Caco-2 (cell line): Measurements from ENCODE around the gene GNAO1. TPM values are rescaled to one million over a fixed set of nuclear protein-coding genes. Genes with fewer than 3 reads are reported as not detected.

Experiments used
- BruUV-seq: library from RNA; stranded (reverse); fragments of 400-500 nt; replicated peaks from 2 replicates; lab custom pipeline; 2021; lab: Mats Ljungman, UMichigan
- CTCF ChIA-PET: fragments of 300-600 bp; sonication (Branson Sonifier 250); formaldehyde crosslinking; loops from one replicate; lab custom pipeline; 2022; ENCODE audit warnings: antibody characterized with exemption; lab: Charles Lee
- POLR2A ChIA-PET: fragments of 300-600 bp; sonication (Branson Sonifier 250); formaldehyde crosslinking; loops from one replicate; lab custom pipeline; 2022; ENCODE audit warnings: antibody characterized with exemption; lab: Charles Lee
- DNase-seq, 2 experiments: peaks; one replicate each; pipeline versions ENCODE4 v3.0.0 to v3.0.0-alpha.2; 2020 to 2022
- H3K27me3 ChIP-seq: replicated peaks from 2 replicates; pipeline ENCODE4 v1.6.0; 2011; ENCODE audit warnings: low read length; ENCODE audit not compliant: control insufficient read depth, insufficient read depth
- H3K36me3 ChIP-seq: 2 replicates; pipeline ENCODE4 v1.5.1; 2011; ENCODE audit warnings: low read length; ENCODE audit not compliant: control insufficient read depth, insufficient read depth
- H3K4me1 ChIP-seq: fragments of 250-450 bp; sonication (Bioruptor Pico); 2 replicates; pipeline ENCODE4 v1.5.1; 2020; ENCODE audit warnings: mild to moderate bottlenecking
- H3K4me3 ChIP-seq: 2 replicates; pipeline ENCODE4 v1.5.1; 2011; ENCODE audit warnings: low read depth, mild to moderate bottlenecking, control low read depth, low read length
- H3K9me3 ChIP-seq: fragments of 250-450 bp; sonication (Bioruptor Pico); 2 replicates; pipeline ENCODE4 v1.5.1; 2020; ENCODE audit warnings: mild to moderate bottlenecking, moderate library complexity
- H3K27ac Mint-ChIP-seq: one replicate; pipeline ENCODE4 v1.8.0; 2022; ENCODE audit warnings: mixed read lengths; ENCODE audit not compliant: unreplicated experiment
- H3K27me3 Mint-ChIP-seq: one replicate; pipeline ENCODE4 v1.8.0; 2022; ENCODE audit warnings: mixed read lengths; ENCODE audit not compliant: insufficient read depth, unreplicated experiment
- H3K36me3 Mint-ChIP-seq: one replicate; pipeline ENCODE4 v1.8.0; 2022; ENCODE audit warnings: mild to moderate bottlenecking, mixed read lengths; ENCODE audit not compliant: insufficient read depth, unreplicated experiment
- H3K4me1 Mint-ChIP-seq: one replicate; pipeline ENCODE4 v1.8.0; 2022; ENCODE audit warnings: low read depth, mixed read lengths; ENCODE audit not compliant: unreplicated experiment
- H3K4me3 Mint-ChIP-seq: one replicate; pipeline ENCODE4 v1.8.0; 2022; ENCODE audit warnings: mild to moderate bottlenecking, moderate library complexity, mixed read lengths; ENCODE audit not compliant: unreplicated experiment
- H3K9me3 Mint-ChIP-seq: one replicate; pipeline ENCODE4 v1.8.0; 2022; ENCODE audit warnings: mixed read lengths; ENCODE audit not compliant: unreplicated experiment
- CTCF ChIP-seq, 2 experiments: fragments of 200-600 bp in 1 of 2; IDR thresholded peaks; 1 replicate in 1 of 2; 2 replicates in 1 of 2; pipeline versions ENCODE4 v1.5.1 to v1.8.0; 2011 to 2022; ENCODE audit warnings: antibody characterized with exemption in 1 of 2, control low read depth in 1 of 2, inconsistent platforms in 1 of 2, low read depth in 1 of 2, low read length in 1 of 2, mild to moderate bottlenecking in 1 of 2, moderate library complexity in 1 of 2; ENCODE audit not compliant: insufficient read depth in 1 of 2, severe bottlenecking in 1 of 2, unreplicated experiment in 1 of 2
- intact Hi-C: fragments of 100-400 bp; cut with micrococcal nuclease; formaldehyde crosslinking; loops from one replicate; pipeline ENCODE4 v1.10.0; 2022; ENCODE audit not compliant: unreplicated experiment
- total RNA-seq: library from RNA; stranded (reverse); gene quantifications from 2 replicates; pipeline ENCODE4 v1.2.3, GENCODE V29; 2022

The GNAO1 gene
- total RNA-seq, 1 experiment from 2014 or later: 3.2 TPM

GRCh38 chr16:56268799-56269198 is 77.5 kb downstream of the GNAO1 start:
- ChIA-PET CTCF (interaction anchor here (1.0 kb wide), 1 partner anchor 12 kb away, joined by 4 read pairs; no protein-coding TSS in a partner anchor), POLR2A (no interaction called here)
- peak overlapping the region; percentile 15 for H3K27ac Mint-ChIP-seq
- no peak for DNase-seq
- no peaks in the 10 kb centered on the region for H3K27me3 ChIP-seq
- peaks cover 19% of the 10 kb centered on the region for H3K4me1 Mint-ChIP-seq
- no peaks in the 10 kb centered on the region for H3K36me3 ChIP-seq
- H3K27me3 Mint-ChIP-seq: no peaks in the 10 kb centered on the region
- H3K9me3 Mint-ChIP-seq: peaks cover 9% of the 10 kb centered on the region
- no peak for TF ChIP-seq CTCF (IDR thresholded peaks at IDR 0.05; ENCODE audit: insufficient read depth in 1 of 2, low read depth in 1 of 2, low read length in 1 of 2, severe bottlenecking in 1 of 2, unreplicated experiment in 1 of 2)
- H3K36me3 Mint-ChIP-seq: no peaks in the 10 kb centered on the region
- H3K4me3 Mint-ChIP-seq: no peak overlapping the region
- BruUV-seq: no TSS peak
- intact Hi-C loops: no loop called here
- peaks cover 3% of the 10 kb centered on the region; the same call in 1 of the 2 replicates for H3K9me3 ChIP-seq
- peaks cover 19% of the 10 kb centered on the region for H3K4me1 ChIP-seq
- no peak overlapping the region for H3K4me3 ChIP-seq

GRCh38 chr16:56269281-56269680 is 78.0 kb downstream of the GNAO1 start:
- intact Hi-C loops: no loop called here
- H3K9me3 Mint-ChIP-seq: peaks cover 14% of the 10 kb centered on the region
- POLR2A ChIA-PET: no interaction called here
- H3K36me3 ChIP-seq: no peaks in the 10 kb centered on the region
- no peak overlapping the region for H3K4me3 ChIP-seq
- no TSS peak for BruUV-seq
- TF ChIP-seq CTCF (IDR thresholded peaks at IDR 0.05; ENCODE audit: insufficient read depth in 1 of 2, low read depth in 1 of 2, low read length in 1 of 2, severe bottlenecking in 1 of 2, unreplicated experiment in 1 of 2): no peak
- peaks cover 6% of the 10 kb centered on the region; the same call in 1 of the 2 replicates for H3K9me3 ChIP-seq
- CTCF ChIA-PET: interaction anchor here (1.0 to 1.4 kb wide), 2 partner anchors 12 to 49 kb away, joined by 4 to 6 read pairs; no protein-coding TSS in a partner anchor
- no peaks in the 10 kb centered on the region for H3K27me3 Mint-ChIP-seq
- no peaks in the 10 kb centered on the region for H3K27me3 ChIP-seq
- DNase-seq: no peak
- H3K36me3 Mint-ChIP-seq: no peaks in the 10 kb centered on the region
- peaks cover 14% of the 10 kb centered on the region for H3K4me1 ChIP-seq
- H3K4me1 Mint-ChIP-seq: peaks cover 14% of the 10 kb centered on the region
- peak overlapping the region; percentile 15 for H3K27ac Mint-ChIP-seq
- no peak overlapping the region for H3K4me3 Mint-ChIP-seq

GRCh38 chr16:56269811-56270684 is 78.8 kb downstream of the GNAO1 start:
- Histone ChIP-seq H3K4me3 (no peak overlapping the region), H3K9me3 (peaks cover 12% of the 10 kb centered on the region; the same call in 1 of the 2 replicates), H3K27me3 (no peaks in the 10 kb centered on the region), H3K36me3 (no peaks in the 10 kb centered on the region), H3K4me1 (peaks cover 9% of the 10 kb centered on the region)
- peak overlapping the region; percentile 14 for H3K27ac Mint-ChIP-seq
- H3K9me3 Mint-ChIP-seq: peaks cover 17% of the 10 kb centered on the region
- no TSS peak for BruUV-seq
- DNase-seq: peak; percentile 62 to 67
- H3K36me3 Mint-ChIP-seq: no peaks in the 10 kb centered on the region
- intact Hi-C loops: no loop called here
- no peak overlapping the region for H3K4me3 Mint-ChIP-seq
- POLR2A ChIA-PET: no interaction called here
- peak; percentile 36 to 69 for TF ChIP-seq CTCF (IDR thresholded peaks at IDR 0.05; ENCODE audit: insufficient read depth in 1 of 2, low read depth in 1 of 2, low read length in 1 of 2, severe bottlenecking in 1 of 2, unreplicated experiment in 1 of 2)
- H3K4me1 Mint-ChIP-seq: peaks cover 10% of the 10 kb centered on the region
- CTCF ChIA-PET: interaction anchor here (0.5 to 1.4 kb wide), 3 partner anchors 11 to 222 kb away, joined by 3 to 6 read pairs (median 4); no protein-coding TSS in a partner anchor
- H3K27me3 Mint-ChIP-seq: no peaks in the 10 kb centered on the region
